ENCODE measurements around the gene ZMIZ2. TPM values are rescaled to one million over a fixed set of nuclear protein-coding genes. Genes with fewer than 3 reads are reported as not detected.
"Not testable (repeated sequence)": the region's sequence is repeated elsewhere in the genome, so short reads cannot be mapped to it uniquely, and the experiment has no call there.

Gene ZMIZ2
- total and polyA plus RNA-seq, 7 donors: 8.4 to 64.7 (median 11.3) TPM

GRCh38 chr7:44727158-44727936, 21.3 kb upstream of the ZMIZ2 start:
- intact Hi-C loops (cut with DNase I): no loop called here
- WGBS, 2 donors: 66 to 67% methylated on average over 6 of the region's 6 CpGs
- DNase-seq: no peak

DNA sequence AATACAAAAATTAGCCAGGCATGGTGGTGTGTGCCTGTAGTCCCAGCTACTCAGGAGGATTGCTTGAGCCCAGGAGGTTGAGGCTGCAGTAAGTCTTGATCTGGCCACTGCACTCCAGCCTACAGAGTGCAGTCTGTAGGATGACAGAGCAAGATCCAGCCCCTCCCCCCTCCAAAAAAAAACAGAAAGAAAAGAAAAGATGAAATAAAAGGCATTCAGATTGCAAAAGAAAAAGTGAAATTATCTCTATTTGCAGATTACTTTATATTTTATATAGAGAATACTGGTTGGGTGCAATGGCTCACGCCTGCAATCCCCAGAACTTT, 20.7 kb upstream of the ZMIZ2 start:
- Histone ChIP-seq H3K27me3 (no peaks in the 10 kb centered on the region), H3K4me1 (no peaks in the 10 kb centered on the region), H3K27ac (no peak overlapping the region), H3K9me3 (no peaks in the 10 kb centered on the region), H3K4me3 (no peak overlapping the region), H3K36me3 (no peaks in the 10 kb centered on the region)
- no peak for DNase-seq
- TF ChIP-seq POLR2A (IDR thresholded peaks at IDR 0.05): no peak
- WGBS, 2 donors: 95 to 97% methylated on average over 1 of the region's 1 CpG
- intact Hi-C loops (cut with DNase I): no loop called here

More at GRCh38 chr7:44727158-44727936, 21.3 kb upstream of the ZMIZ2 start:
- Histone ChIP-seq H3K4me1 (no peaks in the 10 kb centered on the region), H3K4me3 (no peak overlapping the region), H3K9me3 (no peaks in the 10 kb centered on the region), H3K27me3 (no peaks in the 10 kb centered on the region), H3K36me3 (no peaks in the 10 kb centered on the region), H3K27ac (no peak overlapping the region)
- no peak for TF ChIP-seq EP300 (IDR thresholded peaks at IDR 0.05)
- no peak for TF ChIP-seq POLR2AphosphoS5 (IDR thresholded peaks at IDR 0.05)
- no peak for TF ChIP-seq CTCF (IDR thresholded peaks at IDR 0.05)
- TF ChIP-seq POLR2A (IDR thresholded peaks at IDR 0.05): no peak

DNA sequence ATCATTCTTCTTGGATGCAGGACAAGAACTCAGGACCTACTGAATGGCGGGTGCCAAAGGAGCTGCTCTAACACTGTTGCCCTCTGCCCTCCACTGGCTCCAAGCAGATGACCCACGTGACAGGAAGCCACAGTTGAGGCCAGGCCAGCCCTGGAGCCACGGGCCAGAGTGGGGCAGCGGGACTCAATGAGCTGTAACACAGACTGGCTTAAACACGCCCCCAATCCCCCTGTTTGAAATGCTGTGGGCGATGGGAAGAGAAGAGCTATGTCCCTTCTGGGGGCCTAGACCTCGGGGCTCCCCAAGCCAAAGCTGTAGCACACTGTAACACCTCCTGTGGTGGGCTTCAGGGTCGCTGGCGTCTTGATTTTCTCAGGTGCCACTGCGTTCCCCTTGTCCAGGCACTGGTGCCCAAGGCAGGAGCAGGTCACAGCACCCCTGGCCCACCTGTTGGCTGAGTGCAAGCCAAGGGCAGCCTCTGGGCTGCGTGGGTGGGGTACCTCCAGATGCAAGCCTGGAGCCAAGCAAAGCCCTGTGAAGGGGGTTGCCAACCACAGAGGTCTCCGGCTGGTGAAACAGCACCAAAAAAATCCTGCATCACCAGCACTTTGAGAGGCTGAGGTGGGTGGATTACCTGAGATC, 18.6 kb upstream of the ZMIZ2 start:
- TF ChIP-seq EP300 (IDR thresholded peaks at IDR 0.05): no peak
- no peak for DNase-seq
- no peaks in the 10 kb centered on the region for H3K36me3 ChIP-seq
- WGBS, 2 donors: 82 to 84% methylated on average over 12 of the region's 12 CpGs
- no peaks in the 10 kb centered on the region for H3K9me3 ChIP-seq
- intact Hi-C loops (cut with DNase I): no loop called here
- H3K4me1 ChIP-seq: no peaks in the 10 kb centered on the region
- H3K27me3 ChIP-seq: no peaks in the 10 kb centered on the region
- H3K27ac ChIP-seq: no peak overlapping the region
- H3K4me3 ChIP-seq: no peak overlapping the region

DNA sequence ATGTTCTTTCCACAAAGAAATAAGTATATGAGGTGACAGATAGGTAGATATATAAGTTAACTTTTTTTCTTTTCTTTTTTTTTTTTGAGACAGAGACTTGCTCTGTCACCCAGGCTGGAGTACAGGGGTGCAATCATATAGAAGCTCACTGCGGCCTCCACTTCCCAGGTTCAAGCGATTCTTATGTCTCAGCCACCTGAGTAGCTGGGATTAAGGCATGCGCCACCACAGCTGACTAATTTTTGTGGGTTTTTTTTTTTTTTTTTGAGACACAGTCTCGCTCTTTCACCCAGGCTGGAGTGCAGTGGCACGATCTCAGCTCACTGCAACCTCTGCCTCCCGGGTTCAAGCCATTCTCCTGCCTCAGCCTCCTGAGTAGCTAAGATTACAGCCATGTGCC, 15.7 kb upstream of the ZMIZ2 start:
- WGBS, 2 donors: 94 to 98% methylated on average over 6 of the region's 6 CpGs
- H3K36me3 ChIP-seq; DNase-seq; H3K4me1 ChIP-seq; H3K9me3 ChIP-seq; intact Hi-C loops (cut with DNase I); H3K4me3 ChIP-seq; H3K27ac ChIP-seq; H3K27me3 ChIP-seq: not testable (repeated sequence)

DNA sequence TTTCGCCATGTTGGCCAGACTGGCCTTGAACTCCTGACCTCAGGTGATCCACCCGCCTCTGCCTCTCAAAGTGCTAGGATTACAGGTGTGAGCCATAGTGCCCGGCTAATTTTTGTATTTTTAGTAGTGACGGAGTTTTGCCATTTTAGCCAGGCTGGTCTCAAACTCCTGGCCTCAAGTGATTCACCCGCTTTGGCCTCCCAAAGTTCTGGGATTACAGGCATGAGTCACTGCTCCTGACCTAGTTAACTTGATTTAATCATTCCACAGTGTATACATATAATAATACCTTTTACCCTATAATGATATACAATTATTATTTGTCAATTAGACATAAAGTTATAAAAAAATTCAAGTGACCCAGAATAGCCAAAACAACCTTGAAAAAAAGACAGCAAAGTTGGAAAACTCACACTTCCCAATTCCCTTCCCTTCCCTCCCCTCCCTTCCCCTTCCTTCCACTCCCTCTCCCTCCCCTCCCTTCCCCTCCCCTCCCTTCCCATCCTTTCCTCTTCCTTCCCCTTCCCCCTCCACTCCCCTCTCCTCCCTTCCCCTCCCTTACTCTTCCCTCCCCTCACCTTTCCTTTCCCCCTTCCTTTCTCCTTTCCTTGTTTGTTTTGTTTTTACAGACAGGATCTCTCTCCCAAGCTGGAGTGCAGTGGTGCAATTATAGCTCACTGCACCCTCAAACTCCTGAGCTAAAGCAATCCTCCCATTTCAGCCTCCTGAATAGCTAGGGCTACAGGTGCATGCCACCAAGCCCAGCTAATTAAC, 14.8 kb upstream of the ZMIZ2 start:
- intact Hi-C loops (cut with DNase I): no loop called here
- Histone ChIP-seq H3K4me3 (no peak overlapping the region), H3K27me3 (no peaks in the 10 kb centered on the region), H3K36me3 (no peaks in the 10 kb centered on the region), H3K9me3 (no peaks in the 10 kb centered on the region), H3K4me1 (no peaks in the 10 kb centered on the region), H3K27ac (no peak overlapping the region)
- WGBS, 2 donors: 72 to 79% methylated on average over 5 of the region's 5 CpGs
- TF ChIP-seq EP300 (IDR thresholded peaks at IDR 0.05) (no peak), POLR2A (IDR thresholded peaks at IDR 0.05) (no peak), POLR2AphosphoS5 (IDR thresholded peaks at IDR 0.05) (no peak), CTCF (IDR thresholded peaks at IDR 0.05) (no peak)
- DNase-seq: no peak

DNA sequence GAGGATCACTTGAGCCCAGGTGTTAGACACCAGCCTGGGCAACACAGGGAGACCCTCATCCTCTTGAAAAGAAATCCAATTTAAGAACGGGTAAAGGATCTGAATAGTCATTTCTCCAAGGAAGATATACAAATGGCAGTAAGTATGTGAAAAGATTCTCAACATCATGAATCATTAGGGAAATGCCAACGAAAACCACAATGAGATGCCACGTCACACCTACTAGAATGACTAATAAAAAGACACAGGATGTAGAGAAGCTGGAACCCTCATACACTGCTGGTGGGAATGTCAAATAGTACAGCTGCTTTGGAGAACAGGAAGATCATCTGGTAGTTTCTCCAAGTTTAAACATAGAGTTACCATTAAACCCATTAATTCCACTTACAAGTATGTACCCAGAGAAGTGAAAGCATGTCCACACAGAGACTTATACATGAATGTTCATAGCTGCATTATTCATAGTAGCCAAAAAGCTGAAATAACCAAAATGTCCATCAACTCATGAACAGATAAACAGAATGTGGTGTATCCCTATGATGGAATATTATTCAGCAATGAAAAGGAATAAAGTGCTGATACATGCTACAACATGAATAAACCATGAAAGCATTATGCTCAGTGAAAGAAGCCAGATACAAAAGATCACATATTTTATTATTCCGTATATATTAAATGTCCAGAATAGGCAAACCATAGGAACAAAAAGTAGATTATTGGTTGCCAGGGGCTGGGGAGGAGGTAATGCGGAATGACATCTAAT, 13.1 kb upstream of the ZMIZ2 start:
- WGBS, 2 donors: 66 to 84% methylated on average over 5 of the region's 5 CpGs

More for the DNA sequence above, 13.1 kb upstream of the ZMIZ2 start:
- TF ChIP-seq POLR2AphosphoS5 (IDR thresholded peaks at IDR 0.05) (no peak), CTCF (IDR thresholded peaks at IDR 0.05) (no peak), POLR2A (IDR thresholded peaks at IDR 0.05) (no peak), EP300 (IDR thresholded peaks at IDR 0.05) (no peak)
- H3K4me3 ChIP-seq: no peak overlapping the region
- no peaks in the 10 kb centered on the region for H3K36me3 ChIP-seq
- no peaks in the 10 kb centered on the region for H3K4me1 ChIP-seq
- no peaks in the 10 kb centered on the region for H3K27me3 ChIP-seq
- intact Hi-C loops (cut with DNase I): no loop called here
- H3K27ac ChIP-seq: no peak overlapping the region
- no peak for DNase-seq
- no peaks in the 10 kb centered on the region for H3K9me3 ChIP-seq
